H1 (cell line): ENCODE measurements around the gene CHFR. TPM values are rescaled to one million over a fixed set of nuclear protein-coding genes. Genes with fewer than 3 reads are reported as not detected.

Experiments used
- BCL11A ChIP-seq, 2 experiments: IDR thresholded peaks; one replicate each; pipeline ENCODE4 v1.6.1; 2011; ENCODE audit warnings: low read depth in 2 of 2, low read length in 2 of 2, mild to moderate bottlenecking in 2 of 2
- CHD2 ChIP-seq: IDR thresholded peaks from 2 replicates; pipeline ENCODE4 v1.6.1; 2012; ENCODE audit warnings: low read length, improper control_type of control experiment
- CTBP2 ChIP-seq: IDR thresholded peaks from 2 replicates; pipeline ENCODE4 v1.7.0; 2011; ENCODE audit warnings: borderline replicate concordance, mild to moderate bottlenecking, moderate library complexity, mixed read lengths, low read length; ENCODE audit not compliant: insufficient read depth, insufficient read length
- KDM5A ChIP-seq: fragments of 200-600 bp; IDR thresholded peaks from 2 replicates; pipeline ENCODE4 v1.7.1; 2012; ENCODE audit warnings: mild to moderate bottlenecking, low read length, inconsistent platforms, mixed read lengths
- TAF7 ChIP-seq: optimal IDR thresholded peaks from 2 replicates; pipeline ENCODE3; 2011; ENCODE audit warnings: low read depth, mild to moderate bottlenecking, inconsistent platforms, low read length, moderate library complexity, borderline replicate concordance
- TBP ChIP-seq: IDR thresholded peaks from 2 replicates; pipeline ENCODE4 v1.6.1; 2011; ENCODE audit warnings: low read depth, low read length, improper control_type of control experiment
- polyA plus RNA-seq, 7 experiments: library from polyadenylated mRNA; depleted of rRNA in 3 of 7; stranded (reverse) in 5 of 7; unstranded in 2 of 7; fragments of >200 nt in 5 of 7; fragments of 200-250 nt in 2 of 7; gene quantifications; 1 replicate in 5 of 7; 2 replicates in 1 of 7; 4 replicates in 1 of 7; pipeline versions ENCODE4 v1.2.1 to v1.2.3, GENCODE V29; 2011 to 2013; ENCODE audit warnings: missing spikeins in 2 of 7, mixed read lengths in 2 of 7
- total RNA-seq: library from RNA; stranded (reverse); fragmentation: NEBNext Ultra II Directional; extraction: Animal tissue kit (Norgen Biotek cat#: 25700); gene quantifications from 2 replicates; pipeline ENCODE4 v1.2.1, GENCODE V29; 2021

The CHFR gene
- total and polyA plus RNA-seq, 2 of the 8 experiments (the other 6 are each of a cell fraction or from before 2014, with no cell fraction given): 31.4 to 44.6 TPM

DNA sequence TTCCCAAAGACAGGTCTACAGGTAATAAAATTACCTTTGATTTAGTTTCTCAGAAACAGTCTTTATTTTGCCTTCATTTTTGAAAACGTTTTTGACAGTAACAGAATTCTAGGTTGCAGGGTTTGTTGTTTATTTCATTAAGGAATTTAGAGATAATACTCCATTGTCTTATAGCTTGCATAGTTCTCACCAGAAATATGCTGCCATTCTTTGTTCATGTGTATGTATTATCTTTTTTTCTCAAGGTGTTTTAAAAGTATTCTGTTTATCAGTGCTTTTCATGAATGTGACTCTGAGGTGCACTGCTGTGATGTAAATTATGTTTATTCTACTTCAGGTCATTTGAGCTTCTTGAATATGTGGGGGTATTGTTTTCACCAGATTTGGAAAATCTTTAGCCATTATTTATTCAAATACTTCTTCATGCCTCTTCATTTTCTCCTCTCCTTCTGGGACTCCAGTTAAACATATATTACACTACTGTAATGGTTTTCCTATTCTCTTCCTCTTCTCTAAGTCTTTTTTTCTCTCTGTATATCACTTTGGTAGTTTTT lies 36.0 kb upstream of the CHFR start (continued):
- TF ChIP-seq TBP (no peak), KDM5A (no peak), BCL11A (IDR thresholded peaks at IDR 0.05; ENCODE audit: low read depth in 2 of 2, low read length in 2 of 2) (no peak), TAF7 (no peak), CHD2 (no peak), CTBP2 (no peak)
